GM23338 (cell line): ENCODE measurements around the gene STAC. TPM values are rescaled to one million over a fixed set of nuclear protein-coding genes. Genes with fewer than 3 reads are reported as not detected.

ENCODE experiments used
- ATAC-seq: fragments of 200-7000 bp; cut with Tn5 transposase; 3 replicates; pipeline ENCODE4 v1.9.1; 2020
- DNase-seq: peaks from one replicate; pipeline ENCODE4 v3.0.0-alpha.2; 2015; ENCODE audit warnings: low spot score
- H2AFZ ChIP-seq: fragments of 200-600 bp; sonication (generic); 2 replicates; pipeline ENCODE4 v1.8.0; 2016; ENCODE audit warnings: antibody characterized with exemption, mild to moderate bottlenecking, moderate library complexity
- H3F3A ChIP-seq: fragments of 200-600 bp; sonication (generic); replicated peaks from 2 replicates; pipeline ENCODE4 v1.8.0; 2017; ENCODE audit warnings: antibody characterized with exemption, mixed run types, low read depth
- H3K27ac ChIP-seq: fragments of 200-600 bp; sonication (generic); 2 replicates; pipeline ENCODE4 v1.6.1; 2016; ENCODE audit warnings: low read depth
- H3K27me3 ChIP-seq: fragments of 200-600 bp; sonication (generic); 2 replicates; pipeline ENCODE4 v1.8.0; 2016; ENCODE audit warnings: mild to moderate bottlenecking, mixed run types, moderate library complexity; ENCODE audit not compliant: insufficient read depth
- H3K36me3 ChIP-seq: fragments of 200-600 bp; sonication (generic); 2 replicates; pipeline ENCODE4 v1.8.0; 2016; ENCODE audit warnings: mild to moderate bottlenecking; ENCODE audit not compliant: insufficient read depth
- H3K4me1 ChIP-seq: fragments of 200-600 bp; sonication (generic); 2 replicates; pipeline ENCODE4 v1.8.0; 2016; ENCODE audit warnings: mild to moderate bottlenecking, moderate library complexity; ENCODE audit not compliant: insufficient read depth
- H3K4me2 ChIP-seq: fragments of 200-600 bp; sonication (generic); 2 replicates; pipeline ENCODE4 v1.7.1; 2017; ENCODE audit warnings: mixed run types
- H3K4me3 ChIP-seq: fragments of 200-600 bp; sonication (generic); 2 replicates; pipeline ENCODE4 v1.6.1; 2016; ENCODE audit warnings: mixed run types
- H3K79me2 ChIP-seq: fragments of 200-600 bp; sonication (generic); replicated peaks from 2 replicates; pipeline ENCODE4 v1.8.0; 2017; ENCODE audit warnings: mild to moderate bottlenecking; ENCODE audit not compliant: insufficient read depth
- H3K9me2 ChIP-seq: fragments of 200-600 bp; sonication (generic); 2 replicates; pipeline ENCODE4 v1.8.0; 2017; ENCODE audit not compliant: insufficient read depth
- H4K20me1 ChIP-seq: fragments of 200-600 bp; sonication (generic); replicated peaks from 2 replicates; pipeline ENCODE4 v1.8.0; 2017; ENCODE audit warnings: mild to moderate bottlenecking; ENCODE audit not compliant: insufficient read depth
- H3K27ac Mint-ChIP-seq: 2 replicates; pipeline ENCODE4 v1.8.0; 2020; ENCODE audit warnings: inconsistent platforms, mild to moderate bottlenecking, moderate library complexity, mixed read lengths
- H3K27me3 Mint-ChIP-seq: 3 replicates; pipeline ENCODE4 v1.8.0; 2022; ENCODE audit warnings: low read depth, mild to moderate bottlenecking, moderate library complexity, mixed read lengths, inconsistent platforms; ENCODE audit not compliant: insufficient read depth, poor library complexity
- H3K36me3 Mint-ChIP-seq: 3 replicates; pipeline ENCODE4 v1.8.0; 2021; ENCODE audit warnings: low read depth, mild to moderate bottlenecking, inconsistent platforms, moderate library complexity, mixed read lengths
- H3K4me1 Mint-ChIP-seq: 3 replicates; pipeline ENCODE4 v1.8.0; 2020; ENCODE audit warnings: mild to moderate bottlenecking, inconsistent platforms, mixed read lengths
- H3K4me3 Mint-ChIP-seq: 3 replicates; pipeline ENCODE4 v1.8.0; 2021; ENCODE audit warnings: moderate library complexity, mild to moderate bottlenecking, inconsistent platforms, mixed read lengths
- H3K9me3 Mint-ChIP-seq: 3 replicates; pipeline ENCODE4 v1.8.0; 2020; ENCODE audit warnings: moderate library complexity, mild to moderate bottlenecking, inconsistent platforms, mixed read lengths
- CREB1 ChIP-seq: fragments of 250-450 bp; sonication (Bioruptor Pico); IDR thresholded peaks from 2 replicates; pipeline ENCODE4 v1.5.0; 2020; ENCODE audit warnings: low read depth, mild to moderate bottlenecking, moderate library complexity
- CTCF ChIP-seq, 2 experiments: fragments of 200-600 bp in 1 of 2; sonication (generic) in 1 of 2; conservative IDR thresholded peaks; 2 replicates each; pipeline versions ENCODE4 v1.5.1 to v1.6.1; 2016 to 2017; ENCODE audit warnings: antibody characterized with exemption in 2 of 2, low read depth in 2 of 2, mild to moderate bottlenecking in 2 of 2, moderate library complexity in 1 of 2
- ETS1 ChIP-seq: IDR thresholded peaks from 2 replicates; pipeline ENCODE4 v1.6.1; 2016; ENCODE audit warnings: antibody characterized with exemption
- EZH2 ChIP-seq: fragments of 200-600 bp; sonication (generic); IDR thresholded peaks from one replicate; pipeline ENCODE4 v1.8.0; 2017; ENCODE audit warnings: antibody characterized with exemption, mild to moderate bottlenecking, low read depth; ENCODE audit not compliant: unreplicated experiment
- EZH2phosphoT487 ChIP-seq: fragments of 200-600 bp; sonication (generic); IDR thresholded peaks from one replicate; pipeline ENCODE4 v1.8.1; 2018; ENCODE audit warnings: antibody characterized with exemption; ENCODE audit not compliant: unreplicated experiment
- JUNB ChIP-seq: IDR thresholded peaks from one replicate; pipeline ENCODE4 v1.6.1; 2016; ENCODE audit warnings: antibody characterized with exemption; ENCODE audit not compliant: unreplicated experiment
- NANOG ChIP-seq: IDR thresholded peaks from 2 replicates; pipeline ENCODE4 v1.6.1; 2016; ENCODE audit warnings: antibody characterized with exemption, borderline replicate concordance
- POLR2AphosphoS5 ChIP-seq: IDR thresholded peaks from 2 replicates; pipeline ENCODE4 v1.6.1; 2016; ENCODE audit warnings: antibody characterized with exemption, low read depth
- REST ChIP-seq: IDR thresholded peaks from one replicate; pipeline ENCODE4 v1.6.1; 2018; ENCODE audit warnings: antibody characterized with exemption; ENCODE audit not compliant: unreplicated experiment
- STAT1 ChIP-seq: IDR thresholded peaks from one replicate; pipeline ENCODE4 v1.6.1; 2016; ENCODE audit warnings: antibody characterized with exemption; ENCODE audit not compliant: unreplicated experiment
- ZNF114 ChIP-seq: fragments of 250-450 bp; sonication (Bioruptor Pico); IDR thresholded peaks from 2 replicates; pipeline ENCODE4 v1.5.0; 2020; ENCODE audit warnings: mild to moderate bottlenecking, moderate library complexity
- ZNF331 ChIP-seq: fragments of 250-450 bp; sonication (Bioruptor Pico); IDR thresholded peaks from 2 replicates; pipeline ENCODE4 v1.5.0; 2020; ENCODE audit warnings: low read depth, mild to moderate bottlenecking, moderate library complexity
- ZNF462 ChIP-seq: fragments of 250-450 bp; sonication (Bioruptor Pico); IDR thresholded peaks from 2 replicates; pipeline ENCODE4 v1.5.0; 2020; ENCODE audit warnings: mild to moderate bottlenecking, moderate library complexity
- polyA plus RNA-seq: library from polyadenylated mRNA; unstranded; fragments of >200 nt; fragmentation: Nextera tagmentation; extraction: Ambion mirVana; gene quantifications from 2 replicates; pipeline ENCODE4 v1.2.1, GENCODE V29; 2016
- total RNA-seq: library from RNA; depleted of rRNA; stranded (reverse); fragments of >200 nt; shearing (Covaris generic); gene quantifications from 2 replicates; pipeline ENCODE4 v1.2.3, GENCODE V29; 2014

Gene STAC
- total and polyA plus RNA-seq, 2 experiments from 2014 or later: 5.6 to 22.9 TPM

GRCh38 chr3:36417237-36417636 lies 36.9 kb downstream of the STAC start:
- H3F3A ChIP-seq: no peaks in the 10 kb centered on the region
- no peak overlapping the region for H3K4me3 Mint-ChIP-seq
- H3K4me2 ChIP-seq: no peak overlapping the region
- H3K27me3 Mint-ChIP-seq: no peaks in the 10 kb centered on the region
- peaks cover 3% of the 10 kb centered on the region; the same call in 1 of the 2 replicates for H3K9me2 ChIP-seq
- ATAC-seq (no peak), DNase-seq (no peak)
- no peak overlapping the region for H3K4me3 ChIP-seq
- H3K36me3 ChIP-seq: no peaks in the 10 kb centered on the region
- H4K20me1 ChIP-seq: no peaks in the 10 kb centered on the region
- peaks cover 5% of the 10 kb centered on the region; the same call in 1 of the 2 replicates for H3K4me1 ChIP-seq
- H3K27ac ChIP-seq: no peak overlapping the region
- H3K9me3 Mint-ChIP-seq: peaks cover 29% of the 10 kb centered on the region
- no peak for TF ChIP-seq EZH2
- TF ChIP-seq CREB1 (CRISPR knock-in tag): no peak
- no peak for TF ChIP-seq EZH2phosphoT487
- no peak for TF ChIP-seq ZNF331 (CRISPR knock-in tag)
- no peak for TF ChIP-seq CTCF (conservative IDR thresholded peaks at IDR 0.05; ENCODE audit: low read depth in 2 of 2)
- TF ChIP-seq JUNB: no peak
- TF ChIP-seq ETS1: no peak
- no peak for TF ChIP-seq STAT1
- TF ChIP-seq ZNF114 (CRISPR knock-in tag): no peak
- no peak for TF ChIP-seq ZNF462 (CRISPR knock-in tag)
- TF ChIP-seq REST: no peak
- no peak for TF ChIP-seq NANOG
- no peak for TF ChIP-seq POLR2AphosphoS5
- H3K36me3 Mint-ChIP-seq: peaks cover 29% of the 10 kb centered on the region; the same call in 2 of the 3 replicates
- no peak overlapping the region for H3K27ac Mint-ChIP-seq
- H2AFZ ChIP-seq: no peak overlapping the region
- H3K4me1 Mint-ChIP-seq: peaks cover 4% of the 10 kb centered on the region; the same call in 2 of the 3 replicates
- no peaks in the 10 kb centered on the region; the same call in none of the 2 replicates for H3K79me2 ChIP-seq
- H3K27me3 ChIP-seq: no peaks in the 10 kb centered on the region
